Ovary (tissue), 9 donors: ENCODE results near the gene ALOXE3. TPM values are rescaled to one million over a fixed set of nuclear protein-coding genes. Genes with fewer than 3 reads are reported as not detected.
A peak's percentile ranks its signal among the peaks of the same experiment; 100 is the strongest.

Experiments
- DNase-seq, 5 donors: peaks; one replicate each; pipeline ENCODE4 v3.0.0-alpha.2; 2019 to 2020
- H3K27ac ChIP-seq, 2 donors: fragments of 200-600 bp; one replicate each; pipeline versions ENCODE4 v1.5.1 to v1.8.0; 2019 to 2022
- H3K27me3 ChIP-seq: fragments of 200-600 bp; one replicate; pipeline ENCODE4 v1.8.0; 2022
- H3K36me3 ChIP-seq: fragments of 200-600 bp; sonication (generic); one replicate; pipeline ENCODE4 v1.5.1; 2019
- H3K4me1 ChIP-seq: one replicate; pipeline ENCODE4 v1.8.1; 2013; ENCODE audit warnings: mild to moderate bottlenecking, moderate library complexity; ENCODE audit not compliant: insufficient read depth
- H3K4me3 ChIP-seq: fragments of 200-600 bp; sonication (generic); one replicate; pipeline ENCODE4 v1.5.1; 2017
- H3K9me3 ChIP-seq, 2 donors: fragments of 200-600 bp in 1 of 2; sonication (generic) in 1 of 2; one replicate each; pipeline versions ENCODE4 v1.5.1 to v1.8.1; 2013 to 2019; ENCODE audit warnings: mild to moderate bottlenecking in 1 of 2, moderate library complexity in 1 of 2
- EP300 ChIP-seq: sonication (generic); formaldehyde crosslinking; IDR thresholded peaks from one replicate; pipeline ENCODE4 v1.6.1; 2017; ENCODE audit warnings: antibody characterized with exemption
- POLR2A ChIP-seq: fragments of 450-650 bp; IDR thresholded peaks from one replicate; pipeline ENCODE4 v1.6.1; 2017; ENCODE audit warnings: antibody characterized with exemption, mild to moderate bottlenecking, moderate library complexity
- whole genome bisulfite sequencing, 3 donors: extraction: QIAGEN DNeasy Blood & Tissue Kit in 1 of 3; methylation state at CpG; one replicate each; pipeline versions ENCODE4 v1.1.5 to v1.1.7; 2013 to 2017; 5-methylcytosine and 5-hydroxymethylcytosine counted together
- intact Hi-C, 4 donors: fragments of 100-400 bp; cut with DNase I; formaldehyde crosslinking; loops; one replicate each; pipeline versions ENCODE4 v1.11.0 to v1.15.1; 2022 to 2023
- polyA plus RNA-seq, 2 donors: library from polyadenylated mRNA; stranded (reverse); fragments of 200-250 nt in 1 of 2; fragments of 350-450 nt in 1 of 2; fragmentation: Illumina TruSeq in 1 of 2; extraction: RNeasy Lipid Tissue Mini Kit (QIAGEN cat#74804) in 1 of 2; gene quantifications; one replicate each; pipeline ENCODE4 v1.2.3, GENCODE V29; 2013 to 2014
- total RNA-seq, 7 donors: library from RNA; depleted of rRNA in 2 of 7; stranded (reverse); fragments of >200 nt in 2 of 7; fragmentation: NEBNext Ultra II Directional in 3 of 7; extraction: Animal tissue kit (Norgen Biotek cat#: 25700) in 3 of 7; gene quantifications; one replicate each; pipeline versions ENCODE4 v1.1.0 to v1.2.4, GENCODE V29; 2016 to 2023
- TF ChIP-seq, protein P1 (sequence below), 3 donors: fragments of 450-650 bp in 2 of 3; fragments of 200-600 bp in 1 of 3; IDR thresholded peaks; one replicate each; pipeline versions ENCODE4 v1.5.1 to v1.8.0; 2016 to 2022; ENCODE audit warnings: antibody characterized with exemption in 3 of 3, mild to moderate bottlenecking in 1 of 3
- donor health status: DM: no; HTN: no; CAD: no; lungs with moderate emphysema.
- donor health status: DM: no; HTN: no; CAD: no.
- donor health status: Bipolar disorder and iron deficiency.
- donor health status: DM: yes; HTN: yes; CAD: no.
- donor health status: DM: no; HTN: no; CAD: no.
- donor health status: DM: yes; HTN: yes; CAD: no.

ALOXE3 gene
- total and polyA plus RNA-seq, 9 donors, result 0.07 TPM; not detected in 8

DNA sequence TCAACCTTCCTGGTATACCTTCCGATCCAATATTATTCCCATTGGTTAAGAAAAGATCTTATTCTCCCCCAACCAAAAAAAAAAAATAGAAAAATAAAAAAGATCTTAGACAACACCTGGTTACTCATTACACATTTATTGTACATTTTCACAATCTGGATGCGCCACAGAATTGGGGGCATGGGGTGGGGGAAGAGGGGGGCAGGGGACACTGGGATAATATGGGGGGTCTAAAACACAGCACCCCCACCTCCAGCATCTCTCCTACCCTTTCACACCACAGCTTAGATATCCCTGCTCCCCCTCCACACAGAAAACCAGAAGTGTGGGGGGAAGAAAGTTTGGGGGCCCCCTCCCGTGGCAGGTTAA is 40.7 kb upstream of the ALOXE3 start:
- Histone ChIP-seq H3K4me3 (no peak overlapping the region), H3K4me1 (peaks cover 11% of the 10 kb centered on the region), H3K36me3 (no peaks in the 10 kb centered on the region), H3K27ac (peak overlapping the region; percentile 44 to 94), H3K9me3 (no peaks in the 10 kb centered on the region), H3K27me3 (no peaks in the 10 kb centered on the region)
- no peak for DNase-seq
- TF ChIP-seq, protein P1, sequence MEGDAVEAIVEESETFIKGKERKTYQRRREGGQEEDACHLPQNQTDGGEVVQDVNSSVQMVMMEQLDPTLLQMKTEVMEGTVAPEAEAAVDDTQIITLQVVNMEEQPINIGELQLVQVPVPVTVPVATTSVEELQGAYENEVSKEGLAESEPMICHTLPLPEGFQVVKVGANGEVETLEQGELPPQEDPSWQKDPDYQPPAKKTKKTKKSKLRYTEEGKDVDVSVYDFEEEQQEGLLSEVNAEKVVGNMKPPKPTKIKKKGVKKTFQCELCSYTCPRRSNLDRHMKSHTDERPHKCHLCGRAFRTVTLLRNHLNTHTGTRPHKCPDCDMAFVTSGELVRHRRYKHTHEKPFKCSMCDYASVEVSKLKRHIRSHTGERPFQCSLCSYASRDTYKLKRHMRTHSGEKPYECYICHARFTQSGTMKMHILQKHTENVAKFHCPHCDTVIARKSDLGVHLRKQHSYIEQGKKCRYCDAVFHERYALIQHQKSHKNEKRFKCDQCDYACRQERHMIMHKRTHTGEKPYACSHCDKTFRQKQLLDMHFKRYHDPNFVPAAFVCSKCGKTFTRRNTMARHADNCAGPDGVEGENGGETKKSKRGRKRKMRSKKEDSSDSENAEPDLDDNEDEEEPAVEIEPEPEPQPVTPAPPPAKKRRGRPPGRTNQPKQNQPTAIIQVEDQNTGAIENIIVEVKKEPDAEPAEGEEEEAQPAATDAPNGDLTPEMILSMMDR (IDR thresholded peaks at IDR 0.05), result no peak
- no peak for TF ChIP-seq POLR2A
- TF ChIP-seq EP300, result no peak
- 58 to 68% (median 62%) methylated on average over 3 of the region's 3 CpGs for WGBS, 3 donors
- intact Hi-C loops, result loop anchor here in 1 of 4 donors (10.0 kb wide), 1 partner anchor 314 kb away; no protein-coding TSS in a partner anchor

DNA sequence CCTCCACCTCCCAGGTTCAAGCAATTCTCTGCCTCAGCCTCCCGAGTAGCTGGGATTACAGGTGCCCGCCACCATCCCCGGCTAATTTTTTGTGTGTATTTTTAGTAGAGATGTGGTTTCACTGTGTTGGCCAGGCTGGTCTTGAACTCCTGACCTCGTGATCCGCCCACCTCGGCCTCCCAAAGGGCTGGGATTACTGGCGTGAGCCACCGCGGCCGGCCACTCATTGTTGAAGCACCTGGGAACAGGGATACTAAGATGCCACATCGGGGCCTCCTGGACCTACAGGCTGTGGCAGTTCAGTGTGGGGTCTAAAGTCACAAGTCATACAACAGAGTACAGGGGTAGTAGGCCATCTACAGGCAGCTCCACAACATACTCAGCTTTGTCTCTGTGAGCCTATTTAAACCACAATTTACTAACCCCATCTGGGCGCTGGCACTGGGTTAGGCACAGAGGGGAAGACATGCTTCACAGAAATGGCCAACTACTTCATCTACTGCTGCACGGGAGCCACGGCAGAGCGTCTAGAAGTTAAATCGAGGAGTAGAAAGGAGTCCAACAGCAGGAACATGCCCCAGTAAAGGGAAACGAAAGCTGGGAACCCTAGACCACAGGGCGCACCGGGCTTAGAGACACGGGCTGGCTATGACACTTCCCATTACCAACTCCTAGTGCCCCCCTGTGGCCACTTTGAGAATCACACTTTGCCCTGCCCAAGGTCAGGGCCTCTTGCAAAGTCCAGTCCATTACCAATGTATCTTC is 40.1 kb upstream of the ALOXE3 start:
- Histone ChIP-seq H3K4me1 (peaks cover 6% of the 10 kb centered on the region), H3K27me3 (no peaks in the 10 kb centered on the region), H3K9me3 (no peaks in the 10 kb centered on the region), H3K27ac (peak overlapping the region; percentile 94 to 95), H3K36me3 (no peaks in the 10 kb centered on the region), H3K4me3 (no peak overlapping the region)
- intact Hi-C loops, result loop anchor here in 1 of 4 donors (10.0 kb wide), 1 partner anchor 314 kb away; no protein-coding TSS in a partner anchor
- WGBS, 3 donors, result 36 to 40% (median 40%) methylated on average over 20 of the region's 20 CpGs
- peak; percentile 88 to 96 (median 94) for DNase-seq
- no peak for TF ChIP-seq POLR2A
- TF ChIP-seq, protein P1 (IDR thresholded peaks at IDR 0.05), result peak; percentile 76 to 93 (median 88)

DNA sequence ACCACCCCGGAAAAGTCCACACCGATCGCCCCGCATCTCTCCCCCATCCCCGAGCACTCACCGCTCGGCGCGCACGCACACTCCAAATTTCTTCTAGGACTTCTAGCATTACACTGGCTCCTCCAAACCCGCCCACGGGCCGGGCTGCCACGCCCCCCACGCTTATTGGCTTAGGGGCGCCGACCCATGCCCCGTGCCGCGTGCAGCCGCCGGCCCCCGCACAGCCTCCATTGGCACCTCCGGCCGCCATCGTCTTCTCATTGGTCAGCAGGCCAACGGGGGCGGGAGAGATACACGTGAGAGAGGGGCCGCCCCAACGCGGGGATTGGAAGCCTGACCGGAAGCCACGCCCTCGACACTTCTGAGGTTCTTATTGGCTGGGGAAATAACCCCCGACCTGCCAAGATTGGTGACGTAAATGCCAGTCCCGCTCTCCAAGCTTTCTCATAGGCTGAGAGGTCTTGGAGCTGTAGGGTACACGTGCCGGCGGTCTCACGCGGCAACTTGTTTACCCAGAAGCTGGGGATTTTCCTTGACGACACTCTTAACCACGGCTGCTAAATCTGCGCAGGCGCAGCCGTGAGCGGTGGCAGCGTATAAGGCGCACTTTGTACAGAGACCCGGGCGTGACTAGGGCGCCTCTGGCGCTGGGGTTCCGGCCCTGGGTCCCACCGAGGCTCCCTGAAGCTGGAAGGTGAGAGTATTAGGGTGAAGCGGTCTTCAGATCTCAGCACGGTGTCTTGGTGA is 38.1 kb upstream of the ALOXE3 start:
- TF ChIP-seq EP300, result peak; percentile 98
- TF ChIP-seq, protein P1 (IDR thresholded peaks at IDR 0.05), result no peak
- peak; percentile 100 for TF ChIP-seq POLR2A
- Histone ChIP-seq H3K27ac (peak overlapping the region; percentile 94 to 96), H3K4me3 (peak overlapping the region; percentile 97), H3K36me3 (no peaks in the 10 kb centered on the region), H3K9me3 (no peaks in the 10 kb centered on the region), H3K4me1 (peaks cover 10% of the 10 kb centered on the region), H3K27me3 (no peaks in the 10 kb centered on the region)
- peak; percentile 100 for DNase-seq
- 0 to 1% (median 1%) methylated on average over 57 to 59 of the region's 59 CpGs for WGBS, 3 donors
- intact Hi-C loops, result loop anchor here in 1 of 4 donors (10.0 kb wide), 1 partner anchor 312 kb away; no protein-coding TSS in a partner anchor

DNA sequence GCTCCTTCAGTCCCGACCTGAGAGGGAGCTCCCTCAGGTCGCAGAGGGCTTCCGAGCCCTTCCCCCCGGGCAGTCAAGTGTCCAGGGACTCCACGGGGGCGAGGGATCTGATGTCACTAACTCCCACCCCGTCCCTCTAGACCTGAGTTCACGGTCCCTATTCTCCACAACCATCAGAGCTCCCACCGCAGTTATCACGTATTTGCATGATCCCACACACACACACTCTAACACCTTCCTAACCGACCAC is 37.6 kb upstream of the ALOXE3 start:
- 0 to 1% (median 0%) methylated on average over 11 of the region's 11 CpGs for WGBS, 3 donors
- intact Hi-C loops, result loop anchor here in 1 of 4 donors (10.0 kb wide), 1 partner anchor 311 kb away; no protein-coding TSS in a partner anchor
- Histone ChIP-seq H3K9me3 (no peaks in the 10 kb centered on the region), H3K4me3 (peak overlapping the region; percentile 97), H3K36me3 (no peaks in the 10 kb centered on the region), H3K4me1 (peaks cover 9% of the 10 kb centered on the region), H3K27ac (peak overlapping the region; percentile 94 to 96), H3K27me3 (no peaks in the 10 kb centered on the region)
- peak in 1 of 5 donors; percentile 65 for DNase-seq
- TF ChIP-seq, protein P1 (IDR thresholded peaks at IDR 0.05), result peak in 2 of 3 donors; percentile 13 to 29
- TF ChIP-seq EP300, result no peak
